PC-3 (cell line): ENCODE data around the gene CERS1. TPM values are rescaled to one million over a fixed set of nuclear protein-coding genes. Genes with fewer than 3 reads are reported as not detected.
A peak's percentile ranks its signal among the peaks of the same experiment; 100 is the strongest.
"Not testable (repeated sequence)": the region's sequence is repeated elsewhere in the genome, so short reads cannot be mapped to it uniquely, and the experiment has no call there.

ENCODE experiments used
- ATAC-seq: fragments of 200-7000 bp; cut with Tn5 transposase; 2 replicates; pipeline ENCODE4 v1.9.1; 2020; ENCODE audit warnings: mild to moderate bottlenecking, moderate library complexity
- BruUV-seq: library from RNA; stranded (reverse); fragments of 400-500 nt; replicated peaks from 2 replicates; lab custom pipeline; 2021; lab: Mats Ljungman, UMichigan
- CTCF ChIA-PET: fragments of 300-600 bp; sonication (Branson Sonifier 250); formaldehyde crosslinking; loops from one replicate; lab custom pipeline; 2022; ENCODE audit warnings: antibody characterized with exemption; lab: Charles Lee
- POLR2A ChIA-PET: fragments of 300-600 bp; sonication (Branson Sonifier 250); formaldehyde crosslinking; loops from one replicate; lab custom pipeline; 2022; ENCODE audit warnings: antibody characterized with exemption; ENCODE audit not compliant: unreplicated experiment; lab: Charles Lee
- DNase-seq: peaks from one replicate; pipeline ENCODE4 v3.0.0-alpha.2; 2015
- H2AFZ ChIP-seq: fragments of 300-600 bp; sonication (generic); 2 replicates; pipeline ENCODE4 v1.6.0; 2016; ENCODE audit warnings: antibody characterized with exemption, low read length
- H3F3A ChIP-seq: fragments of 300-600 bp; sonication (generic); one replicate; pipeline ENCODE4 v1.6.0; 2017; ENCODE audit warnings: antibody characterized with exemption, low read length, control low read depth, mild to moderate bottlenecking; ENCODE audit not compliant: unreplicated experiment
- H3K27ac ChIP-seq: fragments of 300-600 bp; sonication (generic); 2 replicates; pipeline ENCODE4 v1.5.1; 2016; ENCODE audit warnings: mild to moderate bottlenecking, low read length
- H3K27me3 ChIP-seq: fragments of 300-600 bp; sonication (generic); 2 replicates; pipeline ENCODE4 v1.6.1; 2016; ENCODE audit warnings: low read length, mixed read lengths
- H3K36me3 ChIP-seq: fragments of 300-600 bp; sonication (generic); 2 replicates; pipeline ENCODE4 v1.6.1; 2016; ENCODE audit warnings: low read depth, mixed run types, low read length, mixed read lengths
- H3K4me1 ChIP-seq: fragments of 300-600 bp; sonication (generic); 2 replicates; pipeline ENCODE4 v1.5.1; 2016; ENCODE audit warnings: low read length; ENCODE audit not compliant: insufficient read depth
- H3K4me2 ChIP-seq: fragments of 300-600 bp; sonication (generic); 2 replicates; pipeline ENCODE4 v1.6.0; 2016; ENCODE audit warnings: low read length
- H3K4me3 ChIP-seq: fragments of 300-600 bp; sonication (generic); 2 replicates; pipeline ENCODE4 v1.5.1; 2016; ENCODE audit warnings: mild to moderate bottlenecking, low read length, mixed read lengths
- H3K79me2 ChIP-seq: fragments of 300-600 bp; sonication (generic); 2 replicates; pipeline ENCODE4 v1.6.1; 2017; ENCODE audit warnings: low read length, mixed read lengths
- H3K9ac ChIP-seq: fragments of 300-600 bp; sonication (generic); 2 replicates; pipeline ENCODE4 v1.6.0; 2016; ENCODE audit warnings: mild to moderate bottlenecking, low read length
- H3K9me2 ChIP-seq: fragments of 300-600 bp; sonication (generic); replicated peaks from 2 replicates; pipeline ENCODE4 v1.6.1; 2016; ENCODE audit warnings: mixed run types, low read length, mixed read lengths
- H3K9me3 ChIP-seq: fragments of 300-600 bp; sonication (generic); 2 replicates; pipeline ENCODE4 v1.6.1; 2016; ENCODE audit warnings: low read length, mixed read lengths
- H4K20me1 ChIP-seq: fragments of 300-600 bp; sonication (generic); 2 replicates; pipeline ENCODE4 v1.6.1; 2016; ENCODE audit warnings: low read length, mixed read lengths
- CTCF ChIP-seq: fragments of 300-600 bp; sonication (generic); conservative IDR thresholded peaks from 2 replicates; pipeline ENCODE4 v1.5.1; 2017; ENCODE audit warnings: antibody characterized with exemption, low read depth, mild to moderate bottlenecking, low read length
- EZH2 ChIP-seq: fragments of 300-600 bp; sonication (generic); IDR thresholded peaks from one replicate; pipeline ENCODE4 v1.6.1; 2017; ENCODE audit warnings: antibody characterized with exemption, mild to moderate bottlenecking, low read length; ENCODE audit not compliant: unreplicated experiment
- EZH2phosphoT487 ChIP-seq: fragments of 300-600 bp; sonication (generic); IDR thresholded peaks from 2 replicates; pipeline ENCODE4 v1.6.1; 2018; ENCODE audit warnings: mild to moderate bottlenecking, antibody characterized with exemption, low read length, borderline replicate concordance
- intact Hi-C: fragments of 100-400 bp; cut with micrococcal nuclease; formaldehyde crosslinking; loops from 2 replicates; pipeline ENCODE4 v1.9.0; 2023
- total RNA-seq: library from RNA; depleted of rRNA; stranded (reverse); fragments of >200 nt; gene quantifications from 2 replicates; pipeline ENCODE4 v1.2.3, GENCODE V29; 2014

The CERS1 gene
- total RNA-seq, 1 experiment from 2014 or later = 0.95 TPM

GRCh38 chr19:18920400-18920799, 24.4 kb upstream of the CERS1 start:
- Histone ChIP-seq H3K9me2 (no peaks in the 10 kb centered on the region), H2AFZ (no peak overlapping the region), H3K36me3 (peaks cover 27% of the 10 kb centered on the region), H3K4me1 (peaks cover 16% of the 10 kb centered on the region), H3K9ac (peak overlapping the region; percentile 90), H3K4me3 (peak overlapping the region; percentile 97), H3F3A (no peaks in the 10 kb centered on the region), H3K79me2 (peaks cover 57% of the 10 kb centered on the region), H3K27me3 (no peaks in the 10 kb centered on the region), H3K4me2 (peak overlapping the region; percentile 96), H3K9me3 (no peaks in the 10 kb centered on the region), H4K20me1 (no peaks in the 10 kb centered on the region), H3K27ac (no peak overlapping the region)
- ATAC-seq = no peak
- TF ChIP-seq CTCF (no peak), EZH2 (no peak), EZH2phosphoT487 (no peak)
- CTCF ChIA-PET = no interaction called here
- POLR2A ChIA-PET = no interaction called here
- intact Hi-C loops = no loop called here
- BruUV-seq = no TSS peak
- DNase-seq = no peak

GRCh38 chr19:18919900-18920214, 23.9 kb upstream of the CERS1 start:
- intact Hi-C loops = no loop called here
- no peaks in the 10 kb centered on the region for H4K20me1 ChIP-seq
- peaks cover 63% of the 10 kb centered on the region for H3K79me2 ChIP-seq
- peak overlapping the region; percentile 97 for H3K4me3 ChIP-seq
- H3K9me2 ChIP-seq = no peaks in the 10 kb centered on the region
- ChIA-PET CTCF (interaction anchor here (2.3 kb wide), 1 partner anchor 67 kb away, joined by 12 read pairs; no protein-coding TSS in a partner anchor), POLR2A (interaction anchor here (0.6 to 1.2 kb wide), 4 partner anchors 49 to 67 kb away, joined by 3 to 20 read pairs (median 6); no protein-coding TSS in a partner anchor)
- BruUV-seq = TSS peak; percentile 83
- TF ChIP-seq EZH2 (no peak), CTCF (no peak), EZH2phosphoT487 (no peak)
- H3K27ac ChIP-seq = no peak overlapping the region; the same call in 1 of the 2 replicates
- H3K9ac ChIP-seq = peak overlapping the region; percentile 90
- H3K9me3 ChIP-seq = no peaks in the 10 kb centered on the region
- peak overlapping the region; percentile 96 for H3K4me2 ChIP-seq
- H3K36me3 ChIP-seq = peaks cover 31% of the 10 kb centered on the region
- no peak for ATAC-seq
- H3K4me1 ChIP-seq = peaks cover 16% of the 10 kb centered on the region
- no peaks in the 10 kb centered on the region for H3K27me3 ChIP-seq
- no peak for DNase-seq
- H2AFZ ChIP-seq = peak overlapping the region; percentile 58
- H3F3A ChIP-seq = no peaks in the 10 kb centered on the region

- Histone ChIP-seq H3K36me3 (peaks cover 25% of the 10 kb centered on the region), H4K20me1 (no peaks in the 10 kb centered on the region), H2AFZ (peak within 1 kb of the TSS; percentile 72), H3K9me2 (no peaks in the 10 kb centered on the region), H3F3A (no peaks in the 10 kb centered on the region), H3K79me2 (peaks cover 68% of the 10 kb centered on the region), H3K4me2 (peak within 1 kb of the TSS; percentile 96), H3K27me3 (no peaks in the 10 kb centered on the region), H3K9me3 (no peaks in the 10 kb centered on the region), H3K4me3 (peak within 1 kb of the TSS; percentile 97), H3K4me1 (peaks cover 16% of the 10 kb centered on the region), H3K9ac (peak within 1 kb of the TSS; percentile 92), H3K27ac (peak within 1 kb of the TSS; percentile 58)
- peak; percentile 97 for ATAC-seq
- BruUV-seq = no TSS peak
- TF ChIP-seq EZH2phosphoT487 = no peak
- no peak for TF ChIP-seq CTCF
- TF ChIP-seq EZH2 = no peak
- peak; percentile 99 for DNase-seq
- ChIA-PET POLR2A (interaction anchor here (0.6 to 1.2 kb wide), 7 partner anchors 9 to 330 kb away, joined by 3 to 20 read pairs (median 4); no protein-coding TSS in a partner anchor), CTCF (interaction anchor here (2.3 kb wide), 1 partner anchor 68 kb away, joined by 12 read pairs; no protein-coding TSS in a partner anchor)
- intact Hi-C loops = no loop called here
These were observed 23.3 kb upstream of the CERS1 start, which contains the start of the genes COPE and DDX49 for GRCh38 chr19:18919086-18919899. Gene COPE (minus strand): TSS chr19:18919387. CDS start chr19:18919348, 39 bp downstream. Gene DDX49 (plus strand): TSS chr19:18919715. CDS start chr19:18919742, 27 bp downstream.

GRCh38 chr19:18917593-18917992, 21.6 kb upstream of the CERS1 start:
- Histone ChIP-seq H3K9ac (peak overlapping the region; percentile 92; the same call in 1 of the 2 replicates), H3K36me3 (peaks cover 22% of the 10 kb centered on the region), H3K79me2 (peaks cover 83% of the 10 kb centered on the region), H3K4me2 (peak overlapping the region; percentile 92), H3K4me3 (peak overlapping the region; percentile 97), H3K4me1 (peaks cover 16% of the 10 kb centered on the region)
- H3K27me3 ChIP-seq, H3K9me2 ChIP-seq, H3K27ac ChIP-seq, intact Hi-C loops, H3F3A ChIP-seq, BruUV-seq, H4K20me1 ChIP-seq, POLR2A ChIA-PET, DNase-seq, ATAC-seq, H2AFZ ChIP-seq, H3K9me3 ChIP-seq: not testable (repeated sequence)
- CTCF ChIA-PET = interaction anchor here (0.7 to 2.3 kb wide), 2 partner anchors 69 to 70 kb away, joined by 8 to 12 read pairs; no protein-coding TSS in a partner anchor
